Fibroblast of pulmonary artery (primary cell): Measurements from ENCODE around the gene OTOS.

ENCODE experiments used
- DNase-seq: peaks from one replicate; pipeline ENCODE4 v3.0.0-alpha.2; 2010; ENCODE audit warnings: low read depth
- H3K4me3 ChIP-seq: replicated peaks from 2 replicates; pipeline ENCODE4 v1.5.1; 2011; ENCODE audit warnings: low read depth, mild to moderate bottlenecking, control low read depth, low read length, moderate library complexity
- TF ChIP-seq, protein P1 (sequence below): IDR thresholded peaks from 2 replicates; pipeline ENCODE4 v1.5.1; 2011; ENCODE audit warnings: mild to moderate bottlenecking, control low read depth, low read length, inconsistent platforms; ENCODE audit errors: missing control alignments

The OTOS gene

DNA sequence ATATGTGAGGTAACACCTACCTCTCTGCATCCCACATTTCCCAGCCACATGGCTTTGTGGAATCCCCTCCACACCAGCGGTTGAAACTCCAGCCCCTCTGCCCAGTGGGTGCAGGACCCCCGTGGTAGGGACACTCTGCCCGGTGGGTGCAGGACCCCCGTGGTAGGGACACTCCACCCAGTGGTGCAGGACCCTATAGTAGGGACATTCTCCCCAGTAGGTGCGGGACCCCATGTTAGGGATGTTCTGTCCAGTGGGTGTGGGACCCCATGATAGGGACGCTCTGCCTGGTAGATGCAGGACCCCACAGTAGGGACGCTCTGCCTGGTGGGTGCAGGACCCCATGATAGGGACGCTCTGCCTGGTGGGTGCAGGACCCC, 15.8 kb downstream of the OTOS start:
- H3K4me3 ChIP-seq: no peak overlapping the region
- DNase-seq: no peak
- TF ChIP-seq, protein P1, sequence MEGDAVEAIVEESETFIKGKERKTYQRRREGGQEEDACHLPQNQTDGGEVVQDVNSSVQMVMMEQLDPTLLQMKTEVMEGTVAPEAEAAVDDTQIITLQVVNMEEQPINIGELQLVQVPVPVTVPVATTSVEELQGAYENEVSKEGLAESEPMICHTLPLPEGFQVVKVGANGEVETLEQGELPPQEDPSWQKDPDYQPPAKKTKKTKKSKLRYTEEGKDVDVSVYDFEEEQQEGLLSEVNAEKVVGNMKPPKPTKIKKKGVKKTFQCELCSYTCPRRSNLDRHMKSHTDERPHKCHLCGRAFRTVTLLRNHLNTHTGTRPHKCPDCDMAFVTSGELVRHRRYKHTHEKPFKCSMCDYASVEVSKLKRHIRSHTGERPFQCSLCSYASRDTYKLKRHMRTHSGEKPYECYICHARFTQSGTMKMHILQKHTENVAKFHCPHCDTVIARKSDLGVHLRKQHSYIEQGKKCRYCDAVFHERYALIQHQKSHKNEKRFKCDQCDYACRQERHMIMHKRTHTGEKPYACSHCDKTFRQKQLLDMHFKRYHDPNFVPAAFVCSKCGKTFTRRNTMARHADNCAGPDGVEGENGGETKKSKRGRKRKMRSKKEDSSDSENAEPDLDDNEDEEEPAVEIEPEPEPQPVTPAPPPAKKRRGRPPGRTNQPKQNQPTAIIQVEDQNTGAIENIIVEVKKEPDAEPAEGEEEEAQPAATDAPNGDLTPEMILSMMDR: no peak

DNA sequence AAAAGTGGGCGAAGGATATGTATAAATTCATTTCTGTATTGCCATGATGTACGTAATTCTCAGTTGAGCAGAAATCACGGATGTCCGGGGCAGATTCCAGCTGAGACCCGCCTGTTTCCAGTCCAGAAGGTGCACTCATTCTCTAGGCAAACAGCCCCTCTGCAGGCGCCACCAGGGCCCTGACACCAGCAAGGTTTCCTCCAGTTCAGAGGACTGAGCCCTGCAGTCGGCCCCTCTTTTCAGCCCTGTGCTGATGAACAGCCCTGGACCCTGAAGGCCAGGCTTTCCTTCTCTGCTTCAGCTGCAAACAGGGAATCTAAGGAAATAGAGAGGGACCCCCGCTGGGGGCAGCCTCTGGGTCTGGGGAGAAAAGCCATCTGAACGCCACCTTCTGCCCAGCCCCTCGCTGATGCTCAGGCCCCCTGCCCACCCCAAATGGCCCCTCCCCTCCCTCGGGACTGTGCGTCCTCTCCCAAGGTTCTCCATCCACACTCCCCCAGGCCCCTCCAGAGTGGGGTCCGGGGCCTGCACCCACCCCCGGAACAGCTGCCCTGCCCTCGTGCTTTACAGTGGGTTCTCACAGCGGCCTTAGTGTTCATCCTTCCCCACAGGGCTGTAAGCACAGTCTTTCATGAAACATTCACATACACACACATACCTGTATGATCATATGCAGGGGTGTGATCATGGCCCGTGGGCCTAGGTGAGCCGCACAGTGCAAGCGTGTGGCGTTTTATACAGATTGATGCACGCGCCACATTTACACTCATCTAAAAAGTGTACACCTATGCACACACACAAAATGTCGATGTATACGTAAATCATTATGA, 16.4 kb downstream of the OTOS start:
- no peak for DNase-seq
- no peak overlapping the region for H3K4me3 ChIP-seq
- TF ChIP-seq, protein P1: no peak

DNA sequence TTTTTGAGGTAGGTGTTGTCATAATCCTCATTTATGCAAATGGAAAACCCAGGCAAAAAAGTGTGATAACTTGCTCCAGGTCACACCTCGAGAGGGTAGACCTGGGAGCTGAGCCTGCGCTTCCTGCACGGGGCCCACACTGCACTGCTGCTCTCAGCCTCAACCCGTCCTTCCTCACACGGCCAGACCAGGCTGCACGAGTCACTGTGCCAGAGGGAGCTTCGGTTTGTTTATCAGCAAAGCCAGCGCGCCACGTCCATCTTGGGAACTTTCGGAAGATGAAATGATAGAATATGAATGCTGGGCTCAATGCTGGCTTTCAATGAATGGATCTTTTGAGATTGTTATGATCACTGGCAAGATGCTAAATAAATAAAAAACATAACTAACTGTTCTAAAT, 18.8 kb downstream of the OTOS start:
- no peak for DNase-seq
- H3K4me3 ChIP-seq: no peak overlapping the region
- TF ChIP-seq, protein P1: no peak

DNA sequence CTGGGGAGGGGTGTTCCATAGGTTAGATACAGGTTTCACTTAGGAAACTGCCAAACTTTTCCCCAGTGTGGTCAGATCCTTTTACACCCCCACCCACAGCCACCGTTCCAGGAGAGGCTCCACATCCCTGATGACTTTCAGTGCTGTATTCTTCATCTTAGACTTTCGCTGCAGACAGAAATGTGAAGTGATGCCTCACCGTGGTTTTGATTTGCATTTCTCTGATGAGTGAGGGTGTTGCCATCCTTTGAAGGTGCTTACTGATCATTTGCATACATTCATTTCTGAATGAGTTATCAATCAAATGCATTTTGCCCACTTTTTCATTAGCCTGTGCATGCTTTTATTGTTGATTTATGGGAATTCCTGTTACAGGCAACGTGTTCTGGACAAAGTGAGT, 19.3 kb downstream of the OTOS start:
- no peak overlapping the region for H3K4me3 ChIP-seq
- DNase-seq: no peak
- TF ChIP-seq, protein P1: no peak

DNA sequence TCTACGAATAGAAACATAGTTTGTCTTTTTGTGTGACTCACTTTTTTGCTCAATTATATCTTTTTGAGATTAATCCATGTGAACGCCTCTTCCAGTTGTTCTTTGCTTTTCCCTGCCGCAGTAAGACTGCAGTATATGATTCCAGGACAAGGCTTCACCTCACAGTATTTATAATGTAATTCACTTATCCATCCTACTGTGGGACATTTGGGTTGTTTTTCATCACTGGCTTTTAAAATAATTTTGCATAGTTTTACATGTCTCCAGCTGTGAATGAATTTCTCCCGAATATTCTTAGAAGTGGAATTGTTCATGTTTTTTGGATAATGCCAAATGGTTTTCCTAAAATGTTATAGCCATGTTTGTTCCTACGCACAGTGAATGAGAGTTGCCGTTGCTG, 26.2 kb downstream of the OTOS start:
- no peak overlapping the region for H3K4me3 ChIP-seq
- DNase-seq: no peak
- TF ChIP-seq, protein P1: no peak

DNA sequence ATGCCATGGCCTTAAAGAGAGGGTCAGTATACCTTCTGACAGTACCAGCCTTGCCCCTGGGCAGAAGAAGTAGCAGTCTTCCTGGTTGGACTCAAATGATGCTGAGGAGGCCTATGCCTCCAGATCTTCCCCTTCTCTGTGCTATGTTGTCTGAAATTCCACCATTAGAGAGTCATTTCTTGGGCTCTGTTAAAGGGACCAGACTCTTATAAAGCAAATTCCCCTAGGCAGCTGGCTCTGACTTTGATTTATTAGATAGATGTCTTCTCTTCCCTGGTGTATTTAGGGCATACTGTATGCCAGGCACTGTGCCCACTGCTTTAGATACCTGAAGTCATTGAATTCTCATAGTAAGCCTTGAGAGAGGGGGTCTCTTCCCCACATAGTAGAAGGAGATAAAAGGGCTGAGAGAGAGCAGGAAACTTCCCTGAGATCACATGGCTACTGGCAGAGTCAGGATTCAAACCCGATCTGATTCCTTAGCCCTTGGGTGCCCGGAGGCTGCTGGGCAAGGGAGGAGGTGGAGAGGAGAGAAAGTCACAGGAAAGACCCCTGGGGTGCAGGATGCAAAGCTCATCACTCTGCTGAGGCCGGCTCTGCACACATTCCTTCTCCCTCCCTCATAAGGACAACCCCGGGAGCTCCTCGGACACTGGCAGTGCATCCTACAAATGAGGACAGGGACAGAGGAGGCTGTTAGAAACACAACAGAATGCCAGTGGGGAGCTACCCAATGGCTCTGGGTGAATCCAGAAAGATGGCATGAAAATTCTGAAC, 27.4 kb downstream of the OTOS start:
- TF ChIP-seq, protein P1: no peak
- H3K4me3 ChIP-seq: no peak overlapping the region
- DNase-seq: no peak
